ENCODE results near the gene MRM2. TPM values are rescaled to one million over a fixed set of nuclear protein-coding genes. Genes with fewer than 3 reads are reported as not detected.

MRM2 gene
- total and polyA plus RNA-seq, 2 donors (not counting 1 experiment from before 2014, with no cell fraction given), result 14.9 to 19.3 TPM

GRCh38 chr7:2217206-2217605 lies 24.8 kb downstream of the MRM2 start:
- H3K79me2 ChIP-seq (ENCODE audit: control insufficient read depth, insufficient read depth, low read length), result no peaks in the 10 kb centered on the region
- peaks cover 8% of the 10 kb centered on the region for H3K36me3 ChIP-seq (ENCODE audit: control insufficient read depth, insufficient read depth, low read length)
- no peaks in the 10 kb centered on the region for H3K9me3 ChIP-seq (ENCODE audit: control insufficient read depth, insufficient read depth, low read depth, low read length)
- H4K20me1 ChIP-seq (ENCODE audit: control insufficient read depth, extremely low read depth, insufficient read depth, low read length), result no peaks in the 10 kb centered on the region
- TF ChIP-seq CTCF (conservative IDR thresholded peaks at IDR 0.05 in 1 of 2, IDR thresholded peaks at IDR 0.05 in 1 of 2; ENCODE audit: low read depth in 1 of 2, low read length in 2 of 2), result no peak
- no peak for TF ChIP-seq EZH2 (IDR thresholded peaks at IDR 0.05; ENCODE audit: low read length, missing control alignments)
- no peak overlapping the region for H3K4me3 ChIP-seq (replicated peaks in 1 of 4; ENCODE audit: control extremely low read depth in 1 of 4, insufficient read depth in 1 of 4, low read depth in 3 of 4, low read length in 4 of 4)
- no peak overlapping the region for H2AFZ ChIP-seq (ENCODE audit: low read length)
- no peaks in the 10 kb centered on the region for H3K4me1 ChIP-seq (ENCODE audit: control insufficient read depth, extremely low read depth, insufficient read depth, low read length)
- H3K9ac ChIP-seq (ENCODE audit: insufficient read depth, low read length), result no peak overlapping the region
- no peaks in the 10 kb centered on the region for H3K27me3 ChIP-seq (ENCODE audit: control insufficient read depth, insufficient read depth, low read length)
- no peak overlapping the region for H3K27ac ChIP-seq (ENCODE audit: insufficient read depth, low read length)
- DNase-seq (ENCODE audit: low read depth in 2 of 2), result no peak
- H3K4me2 ChIP-seq (ENCODE audit: extremely low read depth, insufficient read depth, low read length), result no peak overlapping the region

- no peak overlapping the region for H3K27ac ChIP-seq (ENCODE audit: insufficient read depth, low read length)
- no peaks in the 10 kb centered on the region for H3K79me2 ChIP-seq (ENCODE audit: control insufficient read depth, insufficient read depth, low read length)
- no peaks in the 10 kb centered on the region for H3K27me3 ChIP-seq (ENCODE audit: control insufficient read depth, insufficient read depth, low read length)
- TF ChIP-seq EZH2 (IDR thresholded peaks at IDR 0.05; ENCODE audit: low read length, missing control alignments), result no peak
- TF ChIP-seq CTCF (conservative IDR thresholded peaks at IDR 0.05 in 1 of 2, IDR thresholded peaks at IDR 0.05 in 1 of 2; ENCODE audit: low read depth in 1 of 2, low read length in 2 of 2), result no peak
- DNase-seq (ENCODE audit: low read depth in 2 of 2), result no peak
- no peak overlapping the region for H3K9ac ChIP-seq (ENCODE audit: insufficient read depth, low read length)
- peaks cover 11% of the 10 kb centered on the region for H3K36me3 ChIP-seq (ENCODE audit: control insufficient read depth, insufficient read depth, low read length)
- no peak overlapping the region for H2AFZ ChIP-seq (ENCODE audit: low read length)
- H3K4me3 ChIP-seq (replicated peaks in 1 of 4; ENCODE audit: control extremely low read depth in 1 of 4, insufficient read depth in 1 of 4, low read depth in 3 of 4, low read length in 4 of 4), result no peak overlapping the region
- H4K20me1 ChIP-seq (ENCODE audit: control insufficient read depth, extremely low read depth, insufficient read depth, low read length), result no peaks in the 10 kb centered on the region
- H3K4me2 ChIP-seq (ENCODE audit: extremely low read depth, insufficient read depth, low read length), result no peak overlapping the region
- no peaks in the 10 kb centered on the region for H3K4me1 ChIP-seq (ENCODE audit: control insufficient read depth, extremely low read depth, insufficient read depth, low read length)
- no peaks in the 10 kb centered on the region for H3K9me3 ChIP-seq (ENCODE audit: control insufficient read depth, insufficient read depth, low read depth, low read length)
Observed at GRCh38 chr7:2215851-2216250, 26.2 kb downstream of the MRM2 start.

GRCh38 chr7:2214636-2215035 lies 27.4 kb downstream of the MRM2 start:
- TF ChIP-seq CTCF (conservative IDR thresholded peaks at IDR 0.05 in 1 of 2, IDR thresholded peaks at IDR 0.05 in 1 of 2; ENCODE audit: low read depth in 1 of 2, low read length in 2 of 2), result no peak
- no peak for TF ChIP-seq EZH2 (IDR thresholded peaks at IDR 0.05; ENCODE audit: low read length, missing control alignments)
- peaks cover 11% of the 10 kb centered on the region for H3K36me3 ChIP-seq (ENCODE audit: control insufficient read depth, insufficient read depth, low read length)
- DNase-seq (ENCODE audit: low read depth in 2 of 2), result no peak
- no peak overlapping the region for H3K4me2 ChIP-seq (ENCODE audit: extremely low read depth, insufficient read depth, low read length)
- no peaks in the 10 kb centered on the region for H3K79me2 ChIP-seq (ENCODE audit: control insufficient read depth, insufficient read depth, low read length)
- no peak overlapping the region for H3K27ac ChIP-seq (ENCODE audit: insufficient read depth, low read length)
- no peaks in the 10 kb centered on the region for H3K9me3 ChIP-seq (ENCODE audit: control insufficient read depth, insufficient read depth, low read depth, low read length)
- H3K9ac ChIP-seq (ENCODE audit: insufficient read depth, low read length), result no peak overlapping the region
- no peak overlapping the region for H3K4me3 ChIP-seq (replicated peaks in 1 of 4; ENCODE audit: control extremely low read depth in 1 of 4, insufficient read depth in 1 of 4, low read depth in 3 of 4, low read length in 4 of 4)
- no peaks in the 10 kb centered on the region for H4K20me1 ChIP-seq (ENCODE audit: control insufficient read depth, extremely low read depth, insufficient read depth, low read length)
- H3K4me1 ChIP-seq (ENCODE audit: control insufficient read depth, extremely low read depth, insufficient read depth, low read length), result no peaks in the 10 kb centered on the region
- no peaks in the 10 kb centered on the region for H3K27me3 ChIP-seq (ENCODE audit: control insufficient read depth, insufficient read depth, low read length)
- H2AFZ ChIP-seq (ENCODE audit: low read length), result no peak overlapping the region
